Stimulated activated CD4-positive, alpha-beta T cell treated with anti-CD3 and anti-CD28 coated beads, TNF-alpha, amount 100 ng/mL, for 4 hours (primary cell): ENCODE data around the gene TMEM97.

ENCODE experiments used
- DNase-seq, 3 experiments: peaks; one replicate each; pipeline ENCODE4 v3.0.0-alpha.2; 2020; ENCODE audit warnings: low read depth in 3 of 3

The TMEM97 gene

DNA sequence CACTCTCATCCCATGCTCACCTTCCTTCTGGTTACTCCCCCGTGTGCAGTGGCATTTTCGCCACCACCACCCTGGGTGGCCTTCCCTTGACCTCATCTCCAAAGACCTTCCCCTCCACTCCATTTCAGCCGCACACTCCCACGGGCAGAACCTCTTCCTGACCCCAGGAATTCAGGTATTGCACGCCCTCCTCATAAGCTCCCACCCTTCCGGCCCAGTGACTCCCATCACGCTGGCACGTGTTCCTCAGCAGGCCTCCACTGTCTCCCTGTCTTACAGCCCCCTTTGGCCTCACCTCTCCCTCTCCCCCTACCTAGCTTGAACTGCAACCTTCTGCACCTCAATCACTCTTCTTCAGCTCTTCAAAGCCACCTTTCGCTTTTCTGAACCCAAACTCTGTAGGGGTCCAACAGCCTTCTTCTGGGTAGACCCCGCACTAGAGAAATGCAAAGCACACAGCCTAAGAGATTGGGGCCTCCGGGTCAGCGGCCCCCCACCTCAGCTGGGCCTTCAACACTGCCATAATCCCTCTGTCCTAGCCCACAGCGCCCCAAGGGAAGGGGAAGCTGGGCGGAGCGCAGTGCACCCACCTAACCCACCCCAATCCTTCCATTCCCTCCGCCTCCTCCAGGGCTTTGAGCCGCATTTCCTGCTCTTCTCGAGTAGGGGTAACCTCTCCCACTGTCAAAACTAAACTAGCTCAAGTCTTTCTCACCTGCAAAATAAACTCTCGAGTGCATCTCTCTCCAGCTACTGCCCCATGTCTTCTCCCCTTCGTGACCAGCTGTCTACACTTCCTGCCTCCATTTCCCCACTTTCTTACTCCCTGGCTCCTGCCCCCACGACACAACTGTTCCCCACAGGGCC is 1.7 kb upstream of the TMEM97 start:
- no peak for DNase-seq

DNA sequence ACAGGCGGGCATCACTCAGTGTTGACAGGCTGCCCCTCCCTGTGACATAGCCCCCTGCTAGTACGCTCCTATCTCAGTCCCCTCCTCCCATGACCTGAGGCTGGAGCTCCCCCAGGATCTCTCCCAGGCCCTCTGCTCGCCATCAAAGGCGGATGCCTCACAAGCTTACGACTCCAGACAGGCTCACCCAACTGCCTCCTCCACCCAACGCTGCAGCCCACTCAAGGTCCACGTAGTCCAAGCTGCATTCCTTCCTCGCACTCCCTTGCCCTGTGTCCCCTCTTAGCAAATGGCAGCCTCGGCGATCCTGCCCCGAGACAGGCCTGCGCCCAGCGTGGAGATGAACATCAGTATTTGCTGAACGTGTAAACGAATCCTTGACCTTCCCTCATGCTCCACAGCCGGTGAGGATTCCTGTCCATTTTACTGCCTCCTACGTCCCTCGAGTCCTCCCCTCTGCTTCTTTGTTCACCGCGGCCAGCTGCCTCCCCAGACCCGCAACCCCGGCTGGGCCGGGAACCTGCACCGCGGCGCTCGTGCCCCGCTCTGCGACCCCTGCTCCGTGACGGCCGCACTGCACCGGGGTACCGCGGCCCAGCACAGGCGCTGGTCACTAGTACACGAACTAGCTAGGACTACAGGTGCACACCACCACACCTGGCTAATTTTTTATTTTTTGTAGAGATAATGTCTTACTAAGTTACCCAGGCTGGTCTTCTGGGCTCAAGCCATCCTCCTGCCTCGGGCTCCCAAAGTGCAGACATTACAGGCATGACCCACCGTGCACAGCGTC is 838 bp upstream of the TMEM97 start:
- no peak for DNase-seq

DNA sequence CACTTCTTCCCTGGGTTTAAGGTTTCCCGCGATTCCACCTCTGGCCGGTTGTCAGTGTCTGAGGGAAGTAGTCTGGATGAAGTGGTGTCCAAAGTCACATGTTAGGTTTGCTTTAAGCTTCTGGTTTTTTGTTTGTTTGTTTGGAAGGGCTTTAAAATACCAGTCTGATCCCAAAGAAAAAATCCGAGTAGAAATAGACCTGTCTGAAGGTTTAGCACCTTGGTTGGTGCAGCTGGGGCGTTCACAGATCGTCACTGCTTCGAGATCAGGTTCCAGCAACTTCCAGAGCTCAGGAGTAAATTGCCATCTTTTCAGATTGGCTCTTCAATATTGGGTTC is 567 bp downstream of the TMEM97 start:
- no peak for DNase-seq

DNA sequence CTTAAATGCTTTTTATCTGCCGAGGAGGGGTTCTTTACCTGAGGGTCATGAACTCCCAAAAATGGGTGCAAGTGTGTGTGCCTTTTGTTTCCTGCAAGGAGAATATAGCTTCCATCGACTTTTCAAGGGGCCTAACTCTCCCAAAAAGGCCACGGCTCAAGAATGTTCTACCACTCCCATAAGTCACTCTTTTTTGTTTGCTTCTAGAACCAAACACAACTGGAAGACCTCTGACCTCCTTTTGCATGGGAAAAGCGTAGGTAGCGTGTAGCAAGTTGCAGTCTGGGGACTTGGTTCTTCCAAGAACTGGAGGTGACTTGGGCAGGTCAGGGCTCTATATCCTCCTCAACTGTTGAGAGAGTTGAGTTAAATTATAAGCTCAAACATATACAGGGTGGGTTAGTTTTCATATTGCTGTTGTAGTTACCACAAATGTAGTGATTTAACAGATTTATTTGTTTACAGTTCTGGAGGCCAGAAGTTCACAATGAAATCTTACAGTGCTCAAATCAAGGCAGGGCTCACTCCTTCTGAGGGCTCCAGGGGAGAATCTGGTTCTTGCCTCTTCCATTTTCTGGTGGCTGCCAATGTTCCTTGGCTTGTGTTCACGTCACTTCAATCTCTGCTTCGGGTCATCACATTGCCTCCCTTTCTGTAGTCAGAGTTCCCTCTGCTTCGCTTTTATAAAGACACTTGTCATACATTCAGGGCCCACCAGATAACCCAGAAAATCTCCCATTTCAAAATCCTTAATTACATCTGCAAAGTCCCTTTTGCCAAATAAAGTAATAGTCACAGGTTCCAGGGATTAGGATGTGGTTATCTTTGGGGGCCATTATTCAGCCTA is 1.4 kb downstream of the TMEM97 start:
- DNase-seq: no peak

DNA sequence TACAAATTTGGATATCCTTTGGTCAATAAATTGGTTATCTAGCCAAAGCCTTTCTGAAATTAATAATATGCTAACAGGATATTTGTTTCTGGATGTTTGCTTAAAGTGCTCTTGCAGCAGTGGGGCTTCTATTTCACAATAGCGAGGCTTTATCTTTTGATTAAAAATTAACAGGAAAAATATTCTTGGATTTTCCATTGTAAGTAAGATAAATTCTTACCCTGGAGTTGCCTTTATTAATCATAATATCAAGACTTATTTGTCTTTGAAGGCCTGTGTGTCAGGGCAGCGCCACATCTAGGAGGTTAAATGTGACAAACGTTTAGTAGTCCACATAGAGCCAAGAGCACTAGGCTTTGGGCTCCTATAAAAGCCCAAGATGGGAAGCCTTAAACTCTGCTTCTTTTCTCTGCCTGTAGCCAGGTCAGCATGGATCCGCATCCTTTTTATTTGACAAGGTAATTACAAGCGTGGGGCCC is 5.3 kb downstream of the TMEM97 start:
- no peak for DNase-seq

DNA sequence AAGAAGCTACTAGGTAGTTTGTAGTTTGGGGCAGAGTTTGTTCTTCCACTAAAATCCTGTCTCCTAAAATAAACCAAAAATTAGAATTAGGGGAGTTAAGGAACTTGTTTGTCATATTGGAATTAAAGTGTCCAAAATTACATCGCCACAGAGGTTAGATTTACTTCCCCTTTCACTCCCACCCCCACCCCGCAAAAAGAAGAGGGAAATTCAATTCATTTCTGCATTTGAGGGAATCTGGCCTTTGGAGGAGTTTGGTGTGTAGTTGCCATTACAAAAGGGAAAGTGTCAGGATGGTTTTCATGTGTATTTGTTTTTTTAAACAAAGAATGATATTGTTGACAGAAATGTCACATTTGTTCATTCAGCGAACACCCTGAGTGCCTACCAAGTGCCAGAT is 5.8 kb downstream of the TMEM97 start:
- no peak for DNase-seq

DNA sequence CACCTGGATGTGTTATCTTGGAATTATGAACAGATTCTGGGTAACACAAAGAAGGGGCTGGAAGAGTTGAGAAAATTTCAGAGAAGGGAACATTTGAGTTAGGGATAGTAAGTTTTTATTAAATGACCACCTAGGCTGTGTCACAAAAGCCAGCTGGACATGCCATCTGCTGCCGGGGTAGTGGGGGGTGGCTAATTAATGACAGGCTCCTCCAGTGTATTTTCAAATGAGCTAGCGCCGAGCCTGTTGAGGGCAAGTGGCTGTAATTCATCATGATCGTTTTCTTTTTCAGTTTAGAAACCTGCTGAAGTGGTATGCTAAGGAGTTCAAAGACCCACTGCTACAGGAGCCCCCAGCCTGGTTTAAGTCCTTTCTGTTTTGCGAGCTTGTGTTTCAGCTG is 6.2 kb downstream of the TMEM97 start:
- no peak for DNase-seq

DNA sequence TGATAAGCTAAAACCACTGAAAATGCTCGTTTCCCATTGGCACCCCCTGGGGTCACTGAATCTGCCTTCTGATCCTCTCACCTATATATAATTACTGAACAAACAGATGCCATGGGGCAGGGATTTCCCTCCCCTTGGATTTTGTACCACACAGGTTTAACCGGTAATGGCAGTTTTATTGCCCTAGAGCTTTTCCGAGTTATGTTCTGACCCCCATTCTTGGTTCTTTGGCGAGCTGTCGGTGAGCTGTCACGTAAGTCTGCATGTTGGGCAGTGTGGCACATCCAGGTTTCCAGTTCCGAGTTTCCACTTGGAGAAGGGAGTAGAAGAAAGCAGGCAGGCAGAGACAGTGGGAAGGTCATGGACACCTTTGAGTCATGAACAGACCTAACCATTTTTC is 7.1 kb downstream of the TMEM97 start:
- DNase-seq: no peak

DNA sequence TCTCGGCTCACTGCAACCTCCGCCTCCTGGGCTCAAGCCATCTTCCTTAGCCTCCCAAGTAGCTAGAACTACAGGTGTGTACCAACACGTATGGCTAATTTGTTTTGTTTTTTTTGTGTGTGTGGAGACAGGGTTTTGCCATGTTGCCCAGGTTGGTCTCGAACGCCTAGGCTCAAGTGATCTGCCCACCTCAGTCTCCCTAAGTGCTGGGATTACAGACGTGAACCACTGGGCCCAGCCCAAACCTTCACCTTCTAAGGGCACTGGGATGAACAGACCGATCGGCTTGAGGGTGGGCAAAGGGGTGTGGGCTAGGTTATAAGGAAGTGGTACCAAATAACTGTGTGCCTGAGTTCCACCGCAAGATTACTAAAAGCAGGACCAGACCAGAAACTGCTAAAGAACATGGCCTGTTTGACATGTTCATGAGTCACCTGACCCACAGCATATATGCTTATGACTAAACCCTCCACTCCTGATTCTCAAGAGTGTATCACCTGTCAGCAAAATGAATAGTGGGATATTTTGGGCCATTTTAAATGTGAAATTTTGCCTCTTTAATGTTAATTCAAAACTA is 8.1 kb downstream of the TMEM97 start:
- no peak for DNase-seq

DNA sequence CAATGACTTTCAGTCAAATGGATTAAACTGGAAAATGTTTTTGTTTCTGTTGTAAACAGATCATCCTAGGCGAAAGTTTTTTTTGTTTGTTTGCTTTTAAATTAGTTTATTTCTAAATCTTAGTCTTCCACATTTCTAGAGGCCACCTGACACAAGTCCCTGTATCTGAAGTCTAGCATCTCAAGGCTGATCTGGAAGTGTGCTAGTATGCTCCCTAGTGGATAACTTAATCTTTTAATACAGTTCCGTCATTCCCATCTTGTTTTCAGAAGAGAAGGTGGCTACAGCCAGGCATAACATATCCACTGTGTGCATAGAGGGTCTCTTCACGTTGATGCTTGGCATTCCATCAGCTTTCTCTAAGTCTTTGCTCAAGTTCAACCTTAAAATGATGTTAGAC is 8.7 kb downstream of the TMEM97 start:
- DNase-seq: no peak

DNA sequence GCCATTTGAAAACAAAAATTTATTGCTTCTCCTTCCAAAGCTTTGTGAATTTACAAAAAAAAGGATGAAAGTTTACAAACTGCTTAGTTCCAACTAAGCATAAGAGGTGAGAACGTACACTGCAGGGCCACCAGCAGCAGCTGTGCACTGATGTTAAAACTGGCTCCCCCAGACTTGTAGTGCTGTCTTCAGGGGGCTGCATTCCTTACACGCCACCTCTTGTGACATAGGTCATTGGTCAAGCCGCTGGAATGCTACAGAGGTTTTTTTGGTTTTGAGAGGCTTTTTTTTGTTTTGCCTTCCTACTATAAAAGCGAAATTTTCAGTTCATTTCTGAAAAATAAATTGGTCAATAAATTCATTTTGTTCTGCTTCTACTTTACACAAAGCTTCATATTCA is 9.3 kb downstream of the TMEM97 start:
- no peak for DNase-seq

DNA sequence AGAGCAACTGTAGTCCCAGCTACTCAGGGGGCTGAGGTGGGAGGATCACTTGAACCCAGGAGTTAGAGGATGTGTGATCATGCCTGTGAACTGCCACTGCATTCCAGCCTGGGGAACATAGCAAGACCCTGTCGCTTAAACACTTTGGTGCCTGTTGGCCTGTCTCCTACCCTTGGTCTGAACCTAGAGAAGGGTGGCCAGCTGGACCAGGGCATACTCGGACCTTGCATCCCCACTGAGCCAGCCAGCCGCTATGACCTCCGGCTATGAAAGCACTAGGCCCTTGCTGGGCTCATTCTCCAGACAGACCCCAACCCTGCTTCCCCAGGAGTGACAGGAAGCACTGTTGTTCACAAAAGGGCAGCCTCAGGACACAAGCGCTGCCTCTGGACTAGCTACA is 11.7 kb downstream of the TMEM97 start:
- no peak for DNase-seq

DNA sequence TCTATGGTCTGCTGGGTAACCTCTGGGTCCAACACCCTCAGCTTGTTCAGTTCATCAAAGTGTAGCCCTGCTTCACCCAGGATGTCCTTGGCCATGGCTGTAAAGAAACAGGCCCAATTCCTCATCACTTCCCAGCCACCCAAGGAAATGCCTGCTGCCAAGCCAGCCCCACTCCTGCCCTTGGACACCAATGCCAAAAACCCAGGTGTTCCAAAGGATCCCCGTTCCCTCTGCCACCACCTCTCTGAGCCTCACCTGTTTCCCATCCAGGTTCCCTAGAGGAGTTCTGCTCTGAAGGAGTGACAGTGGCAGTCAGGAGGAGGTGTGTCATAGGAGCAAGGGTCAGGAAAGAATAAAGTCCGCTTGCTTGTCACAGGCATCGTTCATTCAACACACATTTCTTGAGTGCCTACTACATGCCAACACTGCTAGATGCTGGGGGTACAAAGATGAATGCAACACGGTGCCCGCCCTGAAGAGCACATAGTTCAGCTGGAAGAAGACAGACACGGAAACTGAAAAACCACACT is 13.0 kb downstream of the TMEM97 start:
- DNase-seq: no peak

DNA sequence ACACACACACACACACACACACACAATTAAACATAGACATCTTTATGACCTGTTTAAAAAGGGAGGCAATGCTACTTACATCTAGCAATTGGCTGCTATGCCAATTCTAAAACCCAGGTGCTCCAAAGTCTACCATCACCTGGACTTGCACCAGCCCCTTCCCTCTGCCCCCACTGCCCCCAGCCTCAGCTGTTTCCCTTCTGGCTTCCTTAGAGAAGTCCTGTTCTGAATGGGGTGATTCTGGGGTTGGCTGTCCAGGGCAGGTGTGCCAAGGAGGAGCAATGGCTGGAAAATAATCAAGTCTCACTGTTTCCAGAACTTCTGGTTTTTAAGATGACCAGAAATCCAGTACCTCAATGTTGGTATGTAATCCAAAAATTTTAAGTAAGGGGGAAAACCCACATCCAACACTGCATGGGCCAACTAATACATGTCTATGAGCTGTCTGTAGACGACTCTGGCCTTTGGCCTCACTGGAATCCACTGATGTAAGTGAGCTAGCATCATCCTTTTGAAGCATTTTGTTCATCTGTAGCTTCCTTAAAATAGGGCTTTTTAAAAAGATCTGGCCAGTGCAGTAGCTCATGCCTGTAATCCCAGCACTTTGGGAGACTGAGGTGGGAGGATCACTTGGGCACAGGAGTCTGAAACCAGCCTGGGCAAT is 14.2 kb downstream of the TMEM97 start:
- no peak for DNase-seq

DNA sequence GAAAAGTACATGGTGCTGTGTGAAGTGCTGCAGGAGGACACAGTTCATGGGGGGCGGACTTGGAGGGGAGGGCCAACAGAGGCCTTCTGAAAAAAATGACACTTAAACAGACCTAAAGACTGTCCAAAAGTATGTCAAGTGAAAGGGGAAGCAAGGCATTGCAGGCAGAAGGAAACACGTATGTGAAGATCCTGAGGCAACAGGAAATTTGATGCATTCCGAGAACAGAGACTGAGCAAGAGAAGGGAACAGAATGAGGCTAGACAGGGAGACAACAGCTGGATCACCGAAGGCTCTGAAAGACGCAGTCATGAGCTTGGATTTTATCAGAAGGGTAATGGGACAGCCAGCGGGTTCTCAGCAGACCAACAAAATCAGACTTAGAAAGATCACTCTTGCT is 15.2 kb downstream of the TMEM97 start:
- DNase-seq: no peak

DNA sequence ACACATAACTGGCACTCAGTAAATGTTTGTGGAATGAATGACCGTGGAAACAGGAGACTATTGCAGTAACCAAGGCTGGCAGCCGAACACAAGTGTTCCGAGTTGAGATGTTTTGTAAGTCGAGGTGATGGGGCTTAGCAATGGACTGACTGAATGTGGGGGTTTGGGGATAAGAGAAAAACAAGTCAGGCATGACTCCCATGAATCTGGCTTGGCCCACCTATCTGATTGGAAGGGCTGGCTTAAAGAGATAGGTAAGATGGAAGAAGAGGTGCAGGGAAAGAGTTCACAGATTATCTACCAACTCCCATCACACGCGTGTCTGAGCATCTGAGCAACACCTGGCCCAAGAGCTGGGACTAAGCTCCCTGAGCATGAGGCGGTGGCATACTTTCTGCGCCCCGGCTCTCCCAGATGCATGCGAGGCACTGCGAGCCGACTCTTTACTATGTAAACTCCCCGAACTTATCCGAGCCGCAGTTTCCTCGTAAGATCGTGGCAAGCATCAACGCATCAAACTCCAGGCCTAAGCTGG is 15.7 kb downstream of the TMEM97 start:
- DNase-seq: no peak

DNA sequence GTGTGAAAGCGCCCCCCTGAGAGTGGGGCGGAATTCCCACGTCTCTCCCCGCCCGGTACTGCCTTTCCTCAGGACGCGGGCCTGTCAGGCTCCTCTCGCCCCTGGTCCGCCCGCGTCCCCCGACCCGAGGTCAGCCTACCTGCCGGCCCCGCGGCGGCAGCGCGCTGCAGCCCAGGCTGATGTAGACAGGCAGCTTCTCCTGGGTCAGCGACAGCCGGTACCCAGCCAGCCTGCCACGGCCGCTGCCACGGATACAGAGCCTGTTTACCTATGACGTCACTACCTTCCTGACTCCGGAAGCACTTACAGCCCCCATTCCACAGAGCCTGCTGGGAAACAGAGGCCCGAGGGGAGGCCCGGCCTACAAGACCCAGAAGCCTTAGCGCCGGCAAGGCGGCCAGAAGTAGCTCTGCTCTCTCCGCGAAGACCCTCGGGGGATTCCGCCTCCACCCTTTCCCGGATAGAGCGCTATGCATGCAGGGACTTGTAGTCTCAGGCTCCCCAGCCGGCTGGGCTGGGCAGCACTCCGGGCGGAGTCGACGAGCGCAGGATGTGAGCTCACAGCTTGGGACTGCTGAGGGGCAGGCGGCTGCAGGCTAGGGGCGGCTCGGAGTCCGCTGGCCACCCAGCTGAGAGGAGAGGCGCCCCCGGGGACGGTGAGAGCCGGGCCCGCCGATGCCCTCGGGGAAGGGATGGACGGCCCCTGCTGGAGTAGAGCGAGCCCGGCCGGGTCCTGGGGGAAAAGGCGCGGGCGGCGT is 16.4 kb downstream of the TMEM97 start, which contains the start of the genes IFT20 and TNFAIP1:
TSS of gene IFT20 (minus strand) at position 272 of the 758 bp plus-strand sequence. CDS start 3,487 bp downstream, outside the sequence.
TSS of gene TNFAIP1 (plus strand) at position 561 of the 758 bp plus-strand sequence. CDS start 3,761 bp downstream, outside the sequence.
- peak; percentile 79 to 97 (median 97) for DNase-seq

DNA sequence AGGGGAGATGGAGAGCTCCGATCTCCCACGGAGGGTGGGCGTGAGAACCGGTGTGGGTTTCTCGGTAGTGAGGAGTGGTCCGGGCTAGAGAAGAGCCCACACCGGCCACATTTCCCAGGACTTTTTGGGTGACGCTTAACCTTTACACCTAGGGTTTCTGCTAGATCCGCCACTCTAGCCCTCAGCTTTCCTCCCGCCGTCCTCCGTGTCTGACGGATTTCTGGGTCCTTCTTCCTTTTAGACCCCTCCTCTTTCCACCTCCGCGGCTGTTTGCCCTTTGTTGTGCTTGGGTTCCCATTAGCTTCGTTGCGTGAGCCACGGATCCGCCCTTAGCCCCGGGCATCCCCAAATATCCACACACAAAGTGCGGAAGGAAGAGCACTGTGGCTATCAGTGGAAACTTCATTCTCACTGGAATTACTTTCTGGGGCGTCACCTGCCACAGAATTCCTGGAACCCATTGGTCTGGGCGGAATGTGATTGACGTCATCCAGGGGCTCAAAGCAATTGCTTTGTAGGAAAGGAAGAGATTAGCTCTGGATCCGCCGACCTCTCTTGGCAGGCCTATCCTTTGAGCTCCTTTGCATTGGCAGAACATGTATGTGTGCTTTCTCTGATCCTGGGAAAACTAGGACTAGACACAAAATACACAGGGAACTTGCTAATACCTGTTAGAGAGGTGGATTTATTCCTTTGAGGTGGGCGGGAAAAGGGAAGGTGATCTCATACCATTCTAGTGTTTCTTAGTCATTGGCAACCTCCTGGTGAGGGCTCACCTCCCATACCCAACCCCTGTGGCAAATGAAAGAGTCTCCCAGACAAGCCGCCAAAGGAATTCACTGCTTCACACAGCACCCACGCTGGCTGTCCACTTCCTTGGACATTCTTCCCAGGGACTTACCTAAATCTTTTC is 17.2 kb downstream of the TMEM97 start:
- peak in 1 of 3 experiments; percentile 5 for DNase-seq
